Measurements from ENCODE around the gene CBX1.
A peak's percentile ranks its signal among the peaks of the same experiment; 100 is the strongest.

The CBX1 gene

GRCh38 chr17:48148854-48149786 is 47.8 kb upstream of the CBX1 start:
- no peaks in the 10 kb centered on the region for H3K36me3 ChIP-seq (ENCODE audit: insufficient read depth, low read length)
- no peaks in the 10 kb centered on the region for H4K20me1 ChIP-seq (ENCODE audit: insufficient read depth, low read length, poor library complexity, severe bottlenecking)
- peak overlapping the region; percentile 54 for H3K4me3 ChIP-seq (ENCODE audit: low read length, poor library complexity, severe bottlenecking)
- H3K4me1 ChIP-seq (ENCODE audit: insufficient read depth, low read length, poor library complexity, severe bottlenecking) = peaks cover 27% of the 10 kb centered on the region
- H3K9me2 ChIP-seq (replicated peaks; ENCODE audit: low read depth, low read length) = no peaks in the 10 kb centered on the region
- H3K9ac ChIP-seq (ENCODE audit: low read depth, low read length, poor library complexity, severe bottlenecking) = no peak overlapping the region
- H3K27me3 ChIP-seq (ENCODE audit: insufficient read depth, low read length, poor library complexity, severe bottlenecking) = no peaks in the 10 kb centered on the region
- no peaks in the 10 kb centered on the region for H3K79me2 ChIP-seq (ENCODE audit: insufficient read depth, low read length)
- H3F3A ChIP-seq (ENCODE audit: low read depth) = no peaks in the 10 kb centered on the region
- no peaks in the 10 kb centered on the region for H3K9me3 ChIP-seq (ENCODE audit: insufficient read depth, low read depth, low read length)
- peak overlapping the region; percentile 76 for H3K4me2 ChIP-seq (ENCODE audit: low read depth, low read length, poor library complexity, severe bottlenecking)
- no peak overlapping the region for H2AFZ ChIP-seq (ENCODE audit: low read length)
- no peak for TF ChIP-seq EZH2phosphoT487 (IDR thresholded peaks at IDR 0.05; ENCODE audit: borderline replicate concordance)
- TF ChIP-seq CTCF (conservative IDR thresholded peaks at IDR 0.05; ENCODE audit: low read length) = no peak

GRCh38 chr17:48148029-48148770 is 46.9 kb upstream of the CBX1 start:
- Histone ChIP-seq H3K9me2 (replicated peaks; ENCODE audit: low read depth, low read length) (no peaks in the 10 kb centered on the region), H3K36me3 (ENCODE audit: insufficient read depth, low read length) (no peaks in the 10 kb centered on the region), H2AFZ (ENCODE audit: low read length) (no peak overlapping the region), H3K9me3 (ENCODE audit: insufficient read depth, low read depth, low read length) (no peaks in the 10 kb centered on the region), H3K4me3 (ENCODE audit: low read length, poor library complexity, severe bottlenecking) (peak overlapping the region; percentile 54), H3K9ac (ENCODE audit: low read depth, low read length, poor library complexity, severe bottlenecking) (no peak overlapping the region), H3K4me2 (ENCODE audit: low read depth, low read length, poor library complexity, severe bottlenecking) (peak overlapping the region; percentile 76), H3K4me1 (ENCODE audit: insufficient read depth, low read length, poor library complexity, severe bottlenecking) (peaks cover 28% of the 10 kb centered on the region), H3F3A (ENCODE audit: low read depth) (no peaks in the 10 kb centered on the region), H3K27me3 (ENCODE audit: insufficient read depth, low read length, poor library complexity, severe bottlenecking) (no peaks in the 10 kb centered on the region), H4K20me1 (ENCODE audit: insufficient read depth, low read length, poor library complexity, severe bottlenecking) (no peaks in the 10 kb centered on the region), H3K79me2 (ENCODE audit: insufficient read depth, low read length) (no peaks in the 10 kb centered on the region)
- TF ChIP-seq EZH2phosphoT487 (IDR thresholded peaks at IDR 0.05; ENCODE audit: borderline replicate concordance) (no peak), CTCF (conservative IDR thresholded peaks at IDR 0.05; ENCODE audit: low read length) (no peak)

- TF ChIP-seq EZH2phosphoT487 (IDR thresholded peaks at IDR 0.05; ENCODE audit: borderline replicate concordance) = no peak
- no peak for TF ChIP-seq CTCF (conservative IDR thresholded peaks at IDR 0.05; ENCODE audit: low read length)
- Histone ChIP-seq H3K4me2 (ENCODE audit: low read depth, low read length, poor library complexity, severe bottlenecking) (no peak overlapping the region), H3K79me2 (ENCODE audit: insufficient read depth, low read length) (no peaks in the 10 kb centered on the region), H3K4me1 (ENCODE audit: insufficient read depth, low read length, poor library complexity, severe bottlenecking) (peaks cover 28% of the 10 kb centered on the region), H2AFZ (ENCODE audit: low read length) (no peak overlapping the region), H3K27me3 (ENCODE audit: insufficient read depth, low read length, poor library complexity, severe bottlenecking) (no peaks in the 10 kb centered on the region), H4K20me1 (ENCODE audit: insufficient read depth, low read length, poor library complexity, severe bottlenecking) (no peaks in the 10 kb centered on the region), H3K9me3 (ENCODE audit: insufficient read depth, low read depth, low read length) (no peaks in the 10 kb centered on the region), H3F3A (ENCODE audit: low read depth) (no peaks in the 10 kb centered on the region), H3K9me2 (replicated peaks; ENCODE audit: low read depth, low read length) (no peaks in the 10 kb centered on the region), H3K4me3 (ENCODE audit: low read length, poor library complexity, severe bottlenecking) (no peak overlapping the region), H3K36me3 (ENCODE audit: insufficient read depth, low read length) (no peaks in the 10 kb centered on the region), H3K9ac (ENCODE audit: low read depth, low read length, poor library complexity, severe bottlenecking) (no peak overlapping the region)
These were observed 43.9 kb upstream of the CBX1 start for GRCh38 chr17:48144976-48145798.
